CD8-positive, alpha-beta memory T cell (primary cell): ENCODE results near the gene UPK1B. TPM values are rescaled to one million over a fixed set of nuclear protein-coding genes. Genes with fewer than 3 reads are reported as not detected.

ENCODE experiments used
- CTCF ChIA-PET: fragments of 350-600 bp; sonication (Branson Sonifier 250); formaldehyde crosslinking; loops from one replicate; lab custom pipeline; 2021; ENCODE audit warnings: antibody characterized with exemption; lab: Charles Lee
- POLR2A ChIA-PET: fragments of 350-600 bp; sonication (Branson Sonifier 250); formaldehyde crosslinking; loops from one replicate; lab custom pipeline; 2021; ENCODE audit warnings: antibody characterized with exemption; lab: Charles Lee
- DNase-seq, 5 donors: peaks; one replicate each; pipeline versions ENCODE4 v3.0.0 to v3.0.0-alpha.2; 2020 to 2022; ENCODE audit warnings: mixed read lengths in 1 of 5
- H3K27ac ChIP-seq: one replicate; pipeline ENCODE4 v1.7.0; 2013; ENCODE audit warnings: low read depth, mild to moderate bottlenecking, low read length, moderate library complexity
- H3K27me3 ChIP-seq: 2 replicates; pipeline ENCODE4 v1.7.0; 2013; ENCODE audit warnings: low read length, mild to moderate bottlenecking; ENCODE audit not compliant: insufficient read depth, poor library complexity, severe bottlenecking
- H3K36me3 ChIP-seq: 2 replicates; pipeline ENCODE4 v1.7.0; 2013; ENCODE audit warnings: mild to moderate bottlenecking, low read length, moderate library complexity; ENCODE audit not compliant: insufficient read depth
- H3K4me1 ChIP-seq: 2 replicates; pipeline ENCODE4 v1.7.0; 2013; ENCODE audit warnings: mild to moderate bottlenecking, low read length, moderate library complexity; ENCODE audit not compliant: insufficient read depth
- H3K4me3 ChIP-seq: 2 replicates; pipeline ENCODE4 v1.7.0; 2013; ENCODE audit warnings: mild to moderate bottlenecking, low read length
- H3K9me3 ChIP-seq: 2 replicates; pipeline ENCODE4 v1.7.0; 2013; ENCODE audit warnings: mild to moderate bottlenecking, low read length
- H3K27ac Mint-ChIP-seq, 8 donors: one replicate each; pipeline ENCODE4 v1.8.0; 2020 to 2021; ENCODE audit warnings: mixed read lengths in 8 of 8, mild to moderate bottlenecking in 6 of 8, inconsistent platforms in 3 of 8, moderate library complexity in 3 of 8
- H3K27me3 Mint-ChIP-seq, 2 donors: one replicate each; pipeline ENCODE4 v1.8.0; 2020 to 2021; ENCODE audit warnings: mixed read lengths in 2 of 2, mild to moderate bottlenecking in 1 of 2, moderate library complexity in 1 of 2
- H3K36me3 Mint-ChIP-seq, 3 donors: one replicate each; pipeline ENCODE4 v1.8.0; 2020 to 2021; ENCODE audit warnings: mixed read lengths in 3 of 3, inconsistent platforms in 1 of 3, mild to moderate bottlenecking in 1 of 3
- H3K4me1 Mint-ChIP-seq, 3 donors: one replicate each; pipeline ENCODE4 v1.8.0; 2020 to 2021; ENCODE audit warnings: mixed read lengths in 3 of 3, inconsistent platforms in 1 of 3, mild to moderate bottlenecking in 1 of 3
- H3K4me3 Mint-ChIP-seq, 7 donors: one replicate each; pipeline ENCODE4 v1.8.0; 2020 to 2021; ENCODE audit warnings: mixed read lengths in 7 of 7, mild to moderate bottlenecking in 6 of 7, moderate library complexity in 4 of 7, inconsistent platforms in 2 of 7
- H3K9me3 Mint-ChIP-seq, 5 donors: one replicate each; pipeline ENCODE4 v1.8.0; 2020 to 2022; ENCODE audit warnings: mixed read lengths in 5 of 5, mild to moderate bottlenecking in 3 of 5, moderate library complexity in 2 of 5, inconsistent platforms in 1 of 5
- polyA plus RNA-seq: library from polyadenylated mRNA; unstranded; fragments of 300-500 nt; fragmentation: Illumina TruSeq; gene quantifications from one replicate; pipeline ENCODE4 v1.2.3, GENCODE V29; 2021
- total RNA-seq, 2 experiments: library from RNA; stranded (reverse); gene quantifications; one replicate each; pipeline ENCODE4 v1.2.3, GENCODE V29; 2021

The UPK1B gene
- total and polyA plus RNA-seq, 3 experiments from 2014 or later: not detected

- H3K27ac ChIP-seq: no peak within 1 kb of the TSS
- H3K9me3 ChIP-seq: no peaks in the 10 kb centered on the region
- no peaks in the 10 kb centered on the region for H3K27me3 Mint-ChIP-seq
- H3K4me3 Mint-ChIP-seq: no peak within 1 kb of the TSS
- peak in 2 of 5 donors; percentile 2 to 21 for DNase-seq
- ChIA-PET CTCF (interaction anchor here (2.0 kb wide), 1 partner anchor 95 kb away, joined by 9 read pairs; the partner anchor contains the start of gene B4GALT4), POLR2A (no interaction called here)
- no peaks in the 10 kb centered on the region for H3K36me3 ChIP-seq
- peak within 1 kb of the TSS in 4 of 8 donors; percentile 0 to 34 (median 6) for H3K27ac Mint-ChIP-seq
- H3K4me1 Mint-ChIP-seq: peaks cover 7 to 9% (median 9%) of the 10 kb centered on the region in 3 donors
- H3K9me3 Mint-ChIP-seq: no peaks in the 10 kb centered on the region
- no peaks in the 10 kb centered on the region for H3K27me3 ChIP-seq
- H3K4me1 ChIP-seq: no peaks in the 10 kb centered on the region
- no peak within 1 kb of the TSS for H3K4me3 ChIP-seq
- no peaks in the 10 kb centered on the region for H3K36me3 Mint-ChIP-seq
Observed at GRCh38 chr3:119145500-119146167, 27.8 kb upstream of the UPK1B start, which contains the start of gene TEX55. TSS of gene TEX55 (plus strand) at chr3:119146165. CDS start at chr3:119146190, 25 bp downstream.

GRCh38 chr3:119146578-119147375, 26.6 kb upstream of the UPK1B start:
- POLR2A ChIA-PET: no interaction called here
- H3K27me3 ChIP-seq: no peaks in the 10 kb centered on the region
- Mint-ChIP-seq H3K4me1 (peaks cover 7 to 9% (median 9%) of the 10 kb centered on the region in 3 donors), H3K9me3 (no peaks in the 10 kb centered on the region), H3K4me3 (no peak overlapping the region), H3K27me3 (no peaks in the 10 kb centered on the region), H3K36me3 (no peaks in the 10 kb centered on the region), H3K27ac (peak overlapping the region in 3 of 8 donors; percentile 1 to 34 (median 11))
- CTCF ChIA-PET: interaction anchor here (2.0 kb wide), 1 partner anchor 94 kb away, joined by 9 read pairs; the partner anchor contains the start of gene B4GALT4
- H3K27ac ChIP-seq: no peak overlapping the region
- DNase-seq: no peak
- H3K4me1 ChIP-seq: no peaks in the 10 kb centered on the region
- H3K36me3 ChIP-seq: no peaks in the 10 kb centered on the region
- H3K4me3 ChIP-seq: no peak overlapping the region
- H3K9me3 ChIP-seq: no peaks in the 10 kb centered on the region

GRCh38 chr3:119147494-119147893, 25.9 kb upstream of the UPK1B start:
- POLR2A ChIA-PET: no interaction called here
- no peak overlapping the region for H3K4me3 Mint-ChIP-seq
- H3K9me3 ChIP-seq: no peaks in the 10 kb centered on the region
- no peak for DNase-seq
- H3K27ac Mint-ChIP-seq: peak overlapping the region in 1 of 8 donors; percentile 1
- H3K36me3 Mint-ChIP-seq: no peaks in the 10 kb centered on the region
- no peaks in the 10 kb centered on the region for H3K9me3 Mint-ChIP-seq
- H3K4me1 Mint-ChIP-seq: peaks cover 7 to 9% (median 9%) of the 10 kb centered on the region in 3 donors
- H3K27me3 Mint-ChIP-seq: no peaks in the 10 kb centered on the region
- CTCF ChIA-PET: interaction anchor here (2.0 kb wide), 1 partner anchor 93 kb away, joined by 9 read pairs; the partner anchor contains the start of gene B4GALT4
- H3K36me3 ChIP-seq: no peaks in the 10 kb centered on the region
- no peak overlapping the region for H3K27ac ChIP-seq
- no peaks in the 10 kb centered on the region for H3K4me1 ChIP-seq
- H3K4me3 ChIP-seq: no peak overlapping the region
- H3K27me3 ChIP-seq: no peaks in the 10 kb centered on the region

GRCh38 chr3:119148493-119149180, 24.8 kb upstream of the UPK1B start:
- no peak overlapping the region for H3K4me3 Mint-ChIP-seq
- Histone ChIP-seq H3K9me3 (no peaks in the 10 kb centered on the region), H3K27me3 (no peaks in the 10 kb centered on the region), H3K36me3 (no peaks in the 10 kb centered on the region), H3K27ac (no peak overlapping the region), H3K4me3 (no peak overlapping the region), H3K4me1 (no peaks in the 10 kb centered on the region)
- peaks cover 0 to 10% (median 0%) of the 10 kb centered on the region in 3 donors for H3K36me3 Mint-ChIP-seq
- ChIA-PET POLR2A (no interaction called here), CTCF (no interaction called here)
- peaks cover 7 to 9% (median 9%) of the 10 kb centered on the region in 3 donors for H3K4me1 Mint-ChIP-seq
- no peak for DNase-seq
- peaks cover 3 to 8% (median 5%) of the 10 kb centered on the region in 5 donors for H3K9me3 Mint-ChIP-seq
- peak overlapping the region in 1 of 8 donors; percentile 34 for H3K27ac Mint-ChIP-seq
- peaks cover 1 to 4% of the 10 kb centered on the region in 2 donors for H3K27me3 Mint-ChIP-seq

GRCh38 chr3:119149484-119149883, 23.9 kb upstream of the UPK1B start:
- H3K27ac Mint-ChIP-seq: peak overlapping the region in 6 of 8 donors; percentile 5 to 83 (median 56)
- Histone ChIP-seq H3K36me3 (no peaks in the 10 kb centered on the region), H3K4me1 (no peaks in the 10 kb centered on the region), H3K27me3 (no peaks in the 10 kb centered on the region), H3K9me3 (no peaks in the 10 kb centered on the region), H3K4me3 (no peak overlapping the region), H3K27ac (no peak overlapping the region)
- no peak for DNase-seq
- peaks cover 9 to 11% of the 10 kb centered on the region in 2 donors for H3K27me3 Mint-ChIP-seq
- H3K9me3 Mint-ChIP-seq: peaks cover 11 to 17% (median 14%) of the 10 kb centered on the region in 5 donors
- no peak overlapping the region for H3K4me3 Mint-ChIP-seq
- peaks cover 0 to 18% (median 3%) of the 10 kb centered on the region in 3 donors for H3K36me3 Mint-ChIP-seq
- ChIA-PET POLR2A (no interaction called here), CTCF (no interaction called here)
- peaks cover 7 to 9% (median 9%) of the 10 kb centered on the region in 3 donors for H3K4me1 Mint-ChIP-seq

GRCh38 chr3:119156868-119157267, 16.5 kb upstream of the UPK1B start:
- Histone ChIP-seq H3K36me3 (no peaks in the 10 kb centered on the region), H3K4me1 (no peaks in the 10 kb centered on the region), H3K9me3 (no peaks in the 10 kb centered on the region), H3K4me3 (no peak overlapping the region), H3K27me3 (no peaks in the 10 kb centered on the region), H3K27ac (no peak overlapping the region)
- Mint-ChIP-seq H3K4me3 (no peak overlapping the region), H3K27me3 (peaks cover 21 to 47% of the 10 kb centered on the region in 2 donors), H3K4me1 (no peaks in the 10 kb centered on the region), H3K9me3 (peaks cover 16 to 30% (median 27%) of the 10 kb centered on the region in 5 donors), H3K27ac (no peak overlapping the region), H3K36me3 (peaks cover 0 to 42% (median 6%) of the 10 kb centered on the region in 3 donors)
- ChIA-PET CTCF (no interaction called here), POLR2A (no interaction called here)
- DNase-seq: no peak

- H3K36me3 Mint-ChIP-seq: peaks cover 0 to 45% (median 10%) of the 10 kb centered on the region in 3 donors
- no peak overlapping the region for H3K27ac Mint-ChIP-seq
- H3K9me3 Mint-ChIP-seq: peaks cover 16 to 28% (median 23%) of the 10 kb centered on the region in 5 donors
- no peaks in the 10 kb centered on the region for H3K4me1 ChIP-seq
- H3K27ac ChIP-seq: no peak overlapping the region
- no peak overlapping the region for H3K4me3 Mint-ChIP-seq
- no peak for DNase-seq
- H3K4me1 Mint-ChIP-seq: no peaks in the 10 kb centered on the region
- no peaks in the 10 kb centered on the region for H3K27me3 ChIP-seq
- H3K9me3 ChIP-seq: no peaks in the 10 kb centered on the region
- CTCF ChIA-PET: no interaction called here
- POLR2A ChIA-PET: no interaction called here
- H3K27me3 Mint-ChIP-seq: peaks cover 23 to 58% of the 10 kb centered on the region in 2 donors
- no peaks in the 10 kb centered on the region for H3K36me3 ChIP-seq
- no peak overlapping the region for H3K4me3 ChIP-seq
Observed at GRCh38 chr3:119157971-119158370, 15.4 kb upstream of the UPK1B start.
